Esophagus squamous epithelium (tissue), 4 donors: ENCODE data around the gene CARMIL1.

Experiments used
- CTCF ChIP-seq, 6 experiments: fragments of 450-650 bp in 4 of 6; fragments of 200-600 bp in 2 of 6; sonication (generic) in 2 of 6; IDR thresholded peaks; one replicate each; pipeline ENCODE4 v1.5.1; 2016 to 2019; ENCODE audit warnings: antibody characterized with exemption in 6 of 6, mild to moderate bottlenecking in 4 of 6, moderate library complexity in 4 of 6
- POLR2A ChIP-seq, 4 donors: fragments of 450-650 bp; IDR thresholded peaks; one replicate each; pipeline ENCODE4 v1.6.1; 2017; ENCODE audit warnings: antibody characterized with exemption in 4 of 4, mild to moderate bottlenecking in 4 of 4, moderate library complexity in 3 of 4

- TF ChIP-seq CTCF (IDR thresholded peaks at IDR 0.05) (no peak), POLR2A (IDR thresholded peaks at IDR 0.05) (no peak)
Observed at GRCh38 chr6:25481267-25481666, 202.1 kb downstream of the CARMIL1 start.
